IPS DF 6.9 (cell line): Measurements from ENCODE around the gene ICE1.
"Not testable (repeated sequence)": the region's sequence is repeated elsewhere in the genome, so short reads cannot be mapped to it uniquely, and the experiment has no call there.

Experiments used
- DNase-seq: peaks from one replicate; pipeline ENCODE4 v3.0.0-alpha.2; 2013; ENCODE audit warnings: low read depth, low spot score
- H3K27ac ChIP-seq: one replicate; pipeline ENCODE4 v1.5.1; 2013; ENCODE audit warnings: low read length, control low read depth
- H3K27me3 ChIP-seq: 2 replicates; pipeline ENCODE4 v1.6.1; 2013; ENCODE audit warnings: mild to moderate bottlenecking, low read length; ENCODE audit not compliant: control insufficient read depth, insufficient read depth
- H3K36me3 ChIP-seq: 2 replicates; pipeline ENCODE4 v1.6.1; 2013; ENCODE audit warnings: low read length; ENCODE audit not compliant: control insufficient read depth, insufficient read depth
- H3K4me1 ChIP-seq: 2 replicates; pipeline ENCODE4 v1.6.1; 2013; ENCODE audit warnings: low read length; ENCODE audit not compliant: control insufficient read depth, insufficient read depth
- H3K4me3 ChIP-seq: 2 replicates; pipeline ENCODE4 v1.5.1; 2013; ENCODE audit warnings: mild to moderate bottlenecking, low read length
- H3K9me3 ChIP-seq: 2 replicates; pipeline ENCODE4 v1.6.1; 2013; ENCODE audit warnings: low read length, inconsistent platforms; ENCODE audit not compliant: control insufficient read depth, insufficient read depth
- WGBS: extraction: QIAGEN DNeasy Blood & Tissue Kit; methylation state at CpG from one replicate; pipeline ENCODE4 v1.1.7; 2013; ENCODE audit warnings: mixed read lengths, missing lambda C conversion rate; ENCODE audit not compliant: insufficient read length, insufficient coverage; 5-methylcytosine and 5-hydroxymethylcytosine counted together

The ICE1 gene

DNA sequence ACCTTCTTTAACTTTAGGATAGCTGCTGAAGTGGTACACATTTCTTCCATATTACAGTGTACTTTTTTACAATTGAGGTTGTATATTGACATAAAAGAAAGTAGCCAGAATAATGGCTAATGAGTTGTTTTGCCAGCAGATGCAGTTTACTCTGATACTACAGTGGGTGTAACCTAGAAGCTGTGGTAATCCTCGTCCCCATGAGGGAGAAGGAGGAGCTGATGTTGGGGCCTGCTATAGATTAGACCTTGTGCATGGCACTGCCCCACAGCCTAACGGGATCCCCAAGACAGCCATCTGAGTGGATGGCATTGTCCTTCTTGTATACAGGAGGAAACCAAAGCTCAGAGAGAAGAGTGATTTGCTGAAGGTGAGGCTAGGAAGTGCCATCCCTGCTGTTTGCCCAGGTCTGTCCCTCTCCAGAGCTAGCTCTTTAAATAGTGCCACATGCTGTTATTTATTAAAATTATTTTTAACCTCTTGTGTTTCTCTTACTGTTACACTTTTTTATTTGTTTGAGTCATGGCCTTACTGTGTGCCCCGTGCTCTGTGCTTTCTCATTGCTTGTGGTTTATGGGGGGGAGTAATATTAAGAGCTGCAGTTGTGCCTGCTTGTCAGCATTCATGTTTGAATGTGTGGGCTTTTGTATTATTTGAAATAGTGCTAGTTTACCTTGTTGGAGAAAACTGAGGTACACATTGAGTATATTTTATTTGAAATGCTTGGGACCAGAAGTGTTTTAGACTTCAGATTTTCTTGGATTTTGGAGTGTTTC, 65.3 kb downstream of the ICE1 start:
- H3K4me3 ChIP-seq = no peak overlapping the region
- H3K36me3 ChIP-seq = no peaks in the 10 kb centered on the region
- no peaks in the 10 kb centered on the region for H3K4me1 ChIP-seq
- WGBS = no CpG with 5 or more reads among the region's 3 CpGs
- H3K27ac ChIP-seq = no peak overlapping the region
- DNase-seq = no peak
- no peaks in the 10 kb centered on the region for H3K27me3 ChIP-seq
- no peaks in the 10 kb centered on the region for H3K9me3 ChIP-seq

DNA sequence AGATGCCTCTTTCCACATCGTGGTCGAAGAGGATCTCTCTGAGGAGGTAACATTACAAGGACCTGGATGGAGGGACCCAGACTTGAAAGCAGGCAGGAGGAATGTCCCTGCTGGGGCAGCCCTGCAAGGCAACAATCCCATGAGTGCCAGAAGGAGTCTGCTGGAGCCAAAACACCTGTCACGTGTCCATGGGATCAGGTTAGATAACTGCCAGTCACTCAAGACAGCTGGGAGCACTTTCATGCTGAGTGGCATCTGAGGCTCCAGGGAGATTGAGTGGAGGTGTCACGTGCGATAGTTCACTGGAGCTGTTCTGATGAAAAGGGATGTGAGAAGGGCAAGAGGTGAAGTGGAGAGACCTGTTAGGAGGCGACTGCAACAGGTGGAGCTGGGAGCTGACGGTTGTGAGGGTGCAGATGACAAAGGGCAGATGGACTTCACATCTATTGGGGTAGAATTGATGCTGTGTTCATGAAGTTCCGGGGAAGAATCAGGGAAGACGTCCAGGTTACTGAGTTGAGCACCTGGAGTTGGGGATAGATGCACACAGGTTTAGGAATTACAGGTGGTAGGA, 68.4 kb downstream of the ICE1 start:
- WGBS = no CpG with 5 or more reads among the region's 9 CpGs
- Histone ChIP-seq H3K36me3 (no peaks in the 10 kb centered on the region), H3K4me1 (no peaks in the 10 kb centered on the region), H3K27me3 (no peaks in the 10 kb centered on the region), H3K4me3 (no peak overlapping the region), H3K9me3 (no peaks in the 10 kb centered on the region), H3K27ac (no peak overlapping the region)
- no peak for DNase-seq

- no peak overlapping the region; the same call in 1 of the 2 replicates for H3K4me3 ChIP-seq
- WGBS = no CpG with 5 or more reads among the region's 12 CpGs
- peak; percentile 39 for DNase-seq
These were observed 69.8 kb downstream of the ICE1 start for GRCh38 chr5:5492087-5492933.

GRCh38 chr5:5492934-5493271, 70.4 kb downstream of the ICE1 start:
- WGBS = no CpG with 5 or more reads among the region's 2 CpGs
- DNase-seq, H3K4me3 ChIP-seq, H3K27ac ChIP-seq, H3K4me1 ChIP-seq, H3K27me3 ChIP-seq, H3K36me3 ChIP-seq, H3K9me3 ChIP-seq: not testable (repeated sequence)

More at GRCh38 chr5:5492087-5492933, 69.8 kb downstream of the ICE1 start:
- Histone ChIP-seq H3K27ac (no peak overlapping the region), H3K36me3 (no peaks in the 10 kb centered on the region), H3K4me1 (no peaks in the 10 kb centered on the region), H3K9me3 (no peaks in the 10 kb centered on the region), H3K27me3 (no peaks in the 10 kb centered on the region)

GRCh38 chr5:5494489-5495402, 72.3 kb downstream of the ICE1 start:
- H3K4me1 ChIP-seq = no peaks in the 10 kb centered on the region
- no peaks in the 10 kb centered on the region for H3K9me3 ChIP-seq
- no peaks in the 10 kb centered on the region for H3K36me3 ChIP-seq
- H3K27ac ChIP-seq = no peak overlapping the region
- no CpG with 5 or more reads among the region's 62 CpGs for WGBS
- no peaks in the 10 kb centered on the region for H3K27me3 ChIP-seq
- H3K4me3 ChIP-seq = peak overlapping the region; percentile 23; the same call in 1 of the 2 replicates
- DNase-seq = peak; percentile 61

- H3K4me1 ChIP-seq = no peaks in the 10 kb centered on the region
- H3K4me3 ChIP-seq = no peak overlapping the region
- no peaks in the 10 kb centered on the region for H3K36me3 ChIP-seq
- no peaks in the 10 kb centered on the region for H3K9me3 ChIP-seq
- H3K27me3 ChIP-seq = no peaks in the 10 kb centered on the region
- DNase-seq = no peak
- no peak overlapping the region for H3K27ac ChIP-seq
- WGBS = no CpG with 5 or more reads among the region's 13 CpGs
These were observed 74.8 kb downstream of the ICE1 start for GRCh38 chr5:5497152-5497788.

GRCh38 chr5:5499442-5499841, 77.0 kb downstream of the ICE1 start:
- DNase-seq = no peak
- no peak overlapping the region for H3K4me3 ChIP-seq
- H3K4me1 ChIP-seq = no peaks in the 10 kb centered on the region
- H3K9me3 ChIP-seq = no peaks in the 10 kb centered on the region
- no peaks in the 10 kb centered on the region for H3K36me3 ChIP-seq
- H3K27ac ChIP-seq = no peak overlapping the region
- no peaks in the 10 kb centered on the region for H3K27me3 ChIP-seq
- WGBS = no CpG with 5 or more reads among the region's 7 CpGs

DNA sequence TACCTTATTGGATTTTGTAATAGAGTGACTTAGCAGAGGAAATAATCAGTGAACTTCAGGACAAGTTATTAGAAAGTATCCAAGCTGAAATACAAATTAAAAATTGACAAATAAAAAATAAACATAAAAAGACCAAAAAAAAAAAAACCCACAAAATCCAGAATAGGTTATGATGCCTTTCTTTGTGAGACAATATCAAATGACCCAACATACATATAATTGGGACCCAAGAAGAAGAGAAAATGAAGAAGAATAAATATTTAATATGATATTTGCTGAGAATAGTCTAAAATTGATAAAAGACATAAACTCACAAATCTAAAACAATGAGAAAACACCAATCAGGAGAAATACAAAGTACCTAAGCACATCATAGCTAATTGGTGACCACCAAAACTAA, 81.8 kb downstream of the ICE1 start:
- Histone ChIP-seq H3K27ac (no peak overlapping the region), H3K9me3 (no peaks in the 10 kb centered on the region), H3K4me3 (no peak overlapping the region), H3K36me3 (no peaks in the 10 kb centered on the region), H3K4me1 (no peaks in the 10 kb centered on the region), H3K27me3 (no peaks in the 10 kb centered on the region)
- DNase-seq = no peak

- H3K4me3 ChIP-seq = no peak overlapping the region
- no peaks in the 10 kb centered on the region for H3K27me3 ChIP-seq
- H3K27ac ChIP-seq = no peak overlapping the region
- DNase-seq = no peak
- no peaks in the 10 kb centered on the region for H3K4me1 ChIP-seq
- no peaks in the 10 kb centered on the region for H3K36me3 ChIP-seq
- no CpG with 5 or more reads among the region's 3 CpGs for WGBS
- H3K9me3 ChIP-seq = no peaks in the 10 kb centered on the region
These were observed 83.3 kb downstream of the ICE1 start for GRCh38 chr5:5505815-5506214.
